Measurements from ENCODE around the gene CRLF3. TPM values are rescaled to one million over a fixed set of nuclear protein-coding genes. Genes with fewer than 3 reads are reported as not detected.

CRLF3 gene
- total RNA-seq, 2 experiments from 2014 or later, result 40.3 to 42.5 TPM

GRCh38 chr17:30805944-30806456, 18.5 kb downstream of the CRLF3 start:
- ChIA-PET POLR2A (interaction anchor here (1.0 to 12.5 kb wide), 4 partner anchors 10 to 26 kb away, joined by 3 to 126 read pairs (median 5); partner anchors contain the start of gene CRLF3), CTCF (interaction anchor here (0.8 to 9.5 kb wide), 4 partner anchors 10 to 22 kb away, joined by 3 to 96 read pairs (median 3); partner anchors contain the start of gene CRLF3)
- intact Hi-C loops (cut with micrococcal nuclease), result no loop called here
- TF ChIP-seq, protein P1, sequence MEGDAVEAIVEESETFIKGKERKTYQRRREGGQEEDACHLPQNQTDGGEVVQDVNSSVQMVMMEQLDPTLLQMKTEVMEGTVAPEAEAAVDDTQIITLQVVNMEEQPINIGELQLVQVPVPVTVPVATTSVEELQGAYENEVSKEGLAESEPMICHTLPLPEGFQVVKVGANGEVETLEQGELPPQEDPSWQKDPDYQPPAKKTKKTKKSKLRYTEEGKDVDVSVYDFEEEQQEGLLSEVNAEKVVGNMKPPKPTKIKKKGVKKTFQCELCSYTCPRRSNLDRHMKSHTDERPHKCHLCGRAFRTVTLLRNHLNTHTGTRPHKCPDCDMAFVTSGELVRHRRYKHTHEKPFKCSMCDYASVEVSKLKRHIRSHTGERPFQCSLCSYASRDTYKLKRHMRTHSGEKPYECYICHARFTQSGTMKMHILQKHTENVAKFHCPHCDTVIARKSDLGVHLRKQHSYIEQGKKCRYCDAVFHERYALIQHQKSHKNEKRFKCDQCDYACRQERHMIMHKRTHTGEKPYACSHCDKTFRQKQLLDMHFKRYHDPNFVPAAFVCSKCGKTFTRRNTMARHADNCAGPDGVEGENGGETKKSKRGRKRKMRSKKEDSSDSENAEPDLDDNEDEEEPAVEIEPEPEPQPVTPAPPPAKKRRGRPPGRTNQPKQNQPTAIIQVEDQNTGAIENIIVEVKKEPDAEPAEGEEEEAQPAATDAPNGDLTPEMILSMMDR (IDR thresholded peaks at IDR 0.05), result peak; percentile 56
- no peak for DNase-seq
- Mint-ChIP-seq H3K4me3 (no peak overlapping the region), H3K36me3 (ENCODE audit: low read depth) (peaks cover 43% of the 10 kb centered on the region), H3K27ac (peak overlapping the region; percentile 99), H3K9me3 (peaks cover 5% of the 10 kb centered on the region), H3K4me1 (ENCODE audit: low read depth) (peaks cover 52% of the 10 kb centered on the region), H3K27me3 (no peaks in the 10 kb centered on the region)
- no peak for ATAC-seq

DNA sequence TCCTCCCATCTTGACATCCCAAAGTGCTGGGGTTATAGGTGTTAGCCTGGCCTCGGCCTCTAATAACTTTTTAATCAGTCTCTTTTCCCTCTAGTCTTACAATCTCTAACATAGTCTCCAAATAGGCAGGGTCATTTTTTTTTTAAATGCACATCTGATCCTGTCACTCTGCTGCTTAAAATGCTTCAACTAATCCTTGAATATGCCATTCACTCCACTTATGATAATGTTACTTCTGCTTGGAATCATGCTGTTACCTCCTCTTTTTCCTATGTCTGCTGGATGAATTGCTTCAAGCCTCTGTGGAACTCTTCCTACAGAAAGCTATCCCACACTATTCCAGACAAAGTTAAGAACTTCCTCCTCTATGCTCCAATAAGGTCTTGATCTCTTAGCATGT, 22.8 kb downstream of the CRLF3 start:
- intact Hi-C loops (cut with micrococcal nuclease), result no loop called here
- Mint-ChIP-seq H3K36me3 (ENCODE audit: low read depth) (peaks cover 52% of the 10 kb centered on the region), H3K4me3 (no peak overlapping the region), H3K27me3 (no peaks in the 10 kb centered on the region), H3K27ac (peak overlapping the region; percentile 66), H3K4me1 (ENCODE audit: low read depth) (peaks cover 27% of the 10 kb centered on the region), H3K9me3 (peaks cover 5% of the 10 kb centered on the region)
- ATAC-seq, result no peak
- DNase-seq, result no peak
- ChIA-PET CTCF (no interaction called here), POLR2A (interaction anchor here (12.5 kb wide), 1 partner anchor 21 kb away, joined by 126 read pairs; the partner anchor contains the start of gene CRLF3)
- TF ChIP-seq, protein P1 (IDR thresholded peaks at IDR 0.05), result no peak

GRCh38 chr17:30796016-30796415, 28.5 kb downstream of the CRLF3 start:
- no peaks in the 10 kb centered on the region for H3K27me3 Mint-ChIP-seq
- DNase-seq, result no peak
- H3K4me1 Mint-ChIP-seq (ENCODE audit: low read depth), result peaks cover 17% of the 10 kb centered on the region
- peaks cover 49% of the 10 kb centered on the region for H3K36me3 Mint-ChIP-seq (ENCODE audit: low read depth)
- peak; percentile 97 for ATAC-seq
- intact Hi-C loops (cut with micrococcal nuclease), result no loop called here
- ChIA-PET POLR2A (interaction anchor here (0.8 to 5.9 kb wide), 5 partner anchors 10 to 36 kb away, joined by 3 to 21 read pairs (median 7); partner anchors contain the start of genes ATAD5 and CRLF3), CTCF (interaction anchor here (0.7 to 5.2 kb wide), 6 partner anchors 11 to 32 kb away, joined by 3 to 32 read pairs (median 4); partner anchors contain the start of gene CRLF3)
- no peak overlapping the region for H3K4me3 Mint-ChIP-seq
- TF ChIP-seq, protein P1 (IDR thresholded peaks at IDR 0.05), result no peak
- H3K9me3 Mint-ChIP-seq, result no peaks in the 10 kb centered on the region
- H3K27ac Mint-ChIP-seq, result peak overlapping the region; percentile 87

GRCh38 chr17:30794372-30794771, 30.1 kb downstream of the CRLF3 start:
- CTCF ChIA-PET, result no interaction called here
- H3K4me3 Mint-ChIP-seq, result no peak overlapping the region

More at GRCh38 chr17:30794372-30794771, 30.1 kb downstream of the CRLF3 start:
- ATAC-seq, result no peak
- TF ChIP-seq, protein P1 (IDR thresholded peaks at IDR 0.05), result no peak
- no peak for DNase-seq
- Mint-ChIP-seq H3K36me3 (ENCODE audit: low read depth) (peaks cover 49% of the 10 kb centered on the region), H3K27me3 (no peaks in the 10 kb centered on the region), H3K27ac (peak overlapping the region; percentile 52), H3K4me1 (ENCODE audit: low read depth) (peaks cover 26% of the 10 kb centered on the region), H3K9me3 (no peaks in the 10 kb centered on the region)
- intact Hi-C loops (cut with micrococcal nuclease), result no loop called here
- POLR2A ChIA-PET, result interaction anchor here (0.8 kb wide), 1 partner anchor 28 kb away, joined by 4 read pairs; no protein-coding TSS in a partner anchor
